Upper lobe of left lung (tissue), 4 donors: ENCODE measurements around the gene NPSR1.

Experiments
- CTCF ChIP-seq, 6 experiments: fragments of 450-650 bp in 4 of 6; fragments of 200-600 bp in 2 of 6; sonication (generic) in 2 of 6; IDR thresholded peaks; one replicate each; pipeline ENCODE4 v1.5.1; 2016 to 2019; ENCODE audit warnings: antibody characterized with exemption in 6 of 6
- EP300 ChIP-seq, 4 donors: sonication (generic); formaldehyde crosslinking; IDR thresholded peaks; one replicate each; pipeline ENCODE4 v1.5.1; 2017; ENCODE audit warnings: antibody characterized with exemption in 4 of 4, control low read depth in 2 of 4
- POLR2A ChIP-seq, 4 donors: fragments of 450-650 bp; IDR thresholded peaks; one replicate each; pipeline ENCODE4 v1.5.1; 2016 to 2017; ENCODE audit warnings: antibody characterized with exemption in 4 of 4, mild to moderate bottlenecking in 2 of 4
- POLR2AphosphoS5 ChIP-seq, 2 donors: sonication (generic); formaldehyde crosslinking; IDR thresholded peaks; one replicate each; pipeline ENCODE4 v1.5.1; 2017; ENCODE audit warnings: antibody characterized with exemption in 2 of 2

GRCh38 chr7:34844406-34844805, 186.4 kb downstream of the NPSR1 start:
- no peak for TF ChIP-seq CTCF (IDR thresholded peaks at IDR 0.05)
- TF ChIP-seq EP300 (IDR thresholded peaks at IDR 0.05) = no peak
- TF ChIP-seq POLR2AphosphoS5 (IDR thresholded peaks at IDR 0.05) = no peak
- no peak for TF ChIP-seq POLR2A (IDR thresholded peaks at IDR 0.05)
